ENCODE measurements around the gene PRLH. TPM values are rescaled to one million over a fixed set of nuclear protein-coding genes. Genes with fewer than 3 reads are reported as not detected.

Gene PRLH
- total and polyA plus RNA-seq, 9 donors: not detected

DNA sequence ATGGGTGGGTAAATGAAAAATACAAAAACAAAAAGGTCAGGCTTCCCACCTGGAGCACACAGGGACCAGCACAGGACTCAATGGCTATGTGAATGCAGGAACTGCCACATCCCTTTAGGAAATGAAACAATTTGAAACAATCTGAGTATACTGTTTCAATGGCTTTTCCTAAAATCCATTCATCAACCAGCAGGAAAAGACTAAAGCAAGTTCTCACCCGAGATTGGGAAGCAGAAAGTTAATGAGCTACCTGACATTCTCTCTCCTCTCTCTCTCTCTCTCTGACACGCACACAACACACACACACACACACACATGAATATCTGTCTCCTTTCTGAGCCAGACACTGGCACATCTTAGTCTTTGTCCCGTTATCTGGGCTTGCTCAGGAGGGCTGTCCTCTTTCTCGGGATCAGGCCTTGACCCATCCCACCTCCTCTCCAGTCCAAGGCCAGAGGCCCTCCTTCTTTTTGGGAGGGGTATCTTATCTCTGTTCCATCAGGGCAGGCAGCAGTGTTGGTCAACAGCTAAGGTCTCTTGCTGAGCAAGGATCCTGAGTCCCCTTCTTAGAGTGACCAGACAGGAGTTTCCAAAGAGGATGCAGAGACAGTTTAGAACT lies 49.4 kb downstream of the PRLH start:
- Histone ChIP-seq H3K27me3 (ENCODE audit: control insufficient read depth, insufficient read depth, low read length) (no peaks in the 10 kb centered on the region), H3K27ac (ENCODE audit: low read length) (peak overlapping the region; percentile 93), H3K4me1 (ENCODE audit: control insufficient read depth, insufficient read depth, low read length) (peaks cover 57% of the 10 kb centered on the region), H3K36me3 (ENCODE audit: control insufficient read depth, insufficient read depth, low read length) (no peaks in the 10 kb centered on the region), H3K4me3 (ENCODE audit: low read length) (no peak overlapping the region), H3K9me3 (replicated peaks; ENCODE audit: control insufficient read depth, low read depth, low read length) (no peaks in the 10 kb centered on the region)
- DNase-seq: no peak
- 20% methylated on average over 1 of the region's 4 CpGs for WGBS (ENCODE audit: insufficient coverage)

- peaks cover 60% of the 10 kb centered on the region for H3K4me1 ChIP-seq (ENCODE audit: control insufficient read depth, insufficient read depth, low read length)
- no peak for DNase-seq
- 100% methylated on average over 1 of the region's 3 CpGs for WGBS (ENCODE audit: insufficient coverage)
- no peaks in the 10 kb centered on the region for H3K9me3 ChIP-seq (replicated peaks; ENCODE audit: control insufficient read depth, low read depth, low read length)
- peak overlapping the region; percentile 93 for H3K27ac ChIP-seq (ENCODE audit: low read length)
- H3K4me3 ChIP-seq (ENCODE audit: low read length): no peak overlapping the region
- no peaks in the 10 kb centered on the region for H3K27me3 ChIP-seq (ENCODE audit: control insufficient read depth, insufficient read depth, low read length)
- no peaks in the 10 kb centered on the region for H3K36me3 ChIP-seq (ENCODE audit: control insufficient read depth, insufficient read depth, low read length)
These were observed 50.0 kb downstream of the PRLH start for GRCh38 chr2:237616373-237616733.

Other genes starting within 250 kb of the PRLH start
- gene COL6A3, start 152.4 kb upstream of the PRLH start, total RNA-seq: 370 TPM
- 100 to 1,000 TPM; 203 to 490 (median 319) TPM for gene COL6A3, start 152.4 kb upstream of the PRLH start, polyA plus RNA-seq (ENCODE audit: insufficient read depth in 1 of 8, insufficient read length in 8 of 8, low replicate concordance in 1 of 8)
- 0.22 TPM for gene MLPH, start 79.3 kb upstream of the PRLH start, total RNA-seq
- 1 to 10 TPM in 4 of 8 donors, under 1 TPM in 4; 0.39 to 4.5 (median 1.0) TPM for gene MLPH, start 79.3 kb upstream of the PRLH start, polyA plus RNA-seq (ENCODE audit: insufficient read depth in 1 of 8, insufficient read length in 8 of 8, low replicate concordance in 1 of 8)
- gene RAB17, start 24.2 kb downstream of the PRLH start, total RNA-seq: 0.93 TPM
- gene RAB17, start 24.2 kb downstream of the PRLH start, polyA plus RNA-seq (ENCODE audit: insufficient read depth in 1 of 8, insufficient read length in 8 of 8, low replicate concordance in 1 of 8): 1 to 10 TPM in 7 of 8 donors, under 1 TPM in 1; 0.89 to 9.4 (median 1.8) TPM
- 95.1 TPM for gene LRRFIP1, start 61.0 kb downstream of the PRLH start, total RNA-seq
- gene LRRFIP1, start 61.0 kb downstream of the PRLH start, polyA plus RNA-seq (ENCODE audit: insufficient read depth in 1 of 8, insufficient read length in 8 of 8, low replicate concordance in 1 of 8): 100 to 1,000 TPM; 102 to 182 (median 116) TPM
- 1.5 TPM for gene RBM44, start 232.2 kb downstream of the PRLH start, total RNA-seq
- gene RBM44, start 232.2 kb downstream of the PRLH start, polyA plus RNA-seq (ENCODE audit: insufficient read depth in 1 of 8, insufficient read length in 8 of 8, low replicate concordance in 1 of 8): 1 to 10 TPM in 1 of 8 donors, under 1 TPM in 7; 0.29 to 1.0 (median 0.53) TPM

Measured in muscle of leg (tissue), 11 donors.